ENCODE measurements around the gene PRDX6. TPM values are rescaled to one million over a fixed set of nuclear protein-coding genes. Genes with fewer than 3 reads are reported as not detected.

Gene PRDX6
- total and polyA plus RNA-seq, 2 donors (not counting 1 experiment from before 2014, with no cell fraction given) = 51.6 to 85.2 TPM

GRCh38 chr1:173507205-173507846, 30.2 kb downstream of the PRDX6 start:
- H3K4me3 ChIP-seq (ENCODE audit: control extremely low read depth in 1 of 5, extremely low read depth in 1 of 5, insufficient read depth in 1 of 5, low read depth in 2 of 5, low read length in 4 of 5) = no peak overlapping the region
- WGBS (ENCODE audit: insufficient coverage) = 97% methylated on average over 3 of the region's 3 CpGs
- Mint-ChIP-seq H3K27ac (no peak overlapping the region), H3K27me3 (no peaks in the 10 kb centered on the region), H3K4me3 (no peak overlapping the region), H3K4me1 (no peaks in the 10 kb centered on the region), H3K9me3 (ENCODE audit: insufficient read depth) (no peaks in the 10 kb centered on the region)
- DNase-seq (no peak), ATAC-seq (ENCODE audit: low read depth) (no peak)
- ChIA-PET CTCF (interaction anchor here (1.1 kb wide), 1 partner anchor 77 kb away, joined by 3 read pairs; no protein-coding TSS in a partner anchor), POLR2A (no interaction called here)
- no peaks in the 10 kb centered on the region for H3K36me3 ChIP-seq (replicated peaks in 1 of 2; ENCODE audit: control extremely low read depth in 1 of 2, control insufficient read depth in 1 of 2, extremely low read depth in 1 of 2, insufficient read depth in 2 of 2, low read length in 1 of 2)
- no peak overlapping the region for H3K4me2 ChIP-seq (replicated peaks; ENCODE audit: low read depth, low read length, poor library complexity, severe bottlenecking)
- no peak overlapping the region for H3K27ac ChIP-seq (ENCODE audit: low read length in 2 of 2)
- intact Hi-C loops (cut with micrococcal nuclease) = no loop called here
- H3K79me2 ChIP-seq (ENCODE audit: control insufficient read depth, insufficient read depth, low read length) = no peaks in the 10 kb centered on the region
- no peak overlapping the region for H3K9ac ChIP-seq (ENCODE audit: low read length)
- TF ChIP-seq CTCF (IDR thresholded peaks at IDR 0.05) (no peak), EZH2 (IDR thresholded peaks at IDR 0.05; ENCODE audit: borderline replicate concordance, insufficient read depth, low read depth, low read length, poor library complexity, severe bottlenecking) (no peak)
- no peaks in the 10 kb centered on the region for H4K20me1 ChIP-seq (ENCODE audit: control insufficient read depth, insufficient read depth, low read length, poor library complexity, severe bottlenecking)
- no peak overlapping the region for H2AFZ ChIP-seq (ENCODE audit: insufficient read depth, low read depth, low read length, poor library complexity, severe bottlenecking)
- no peaks in the 10 kb centered on the region for H3K4me1 ChIP-seq (ENCODE audit: control insufficient read depth in 2 of 2, insufficient read depth in 2 of 2, low read length in 2 of 2)
- H3K27me3 ChIP-seq (replicated peaks in 1 of 4; ENCODE audit: control extremely low read depth in 1 of 4, control insufficient read depth in 3 of 4, insufficient read depth in 4 of 4, low read length in 3 of 4) = no peaks in the 10 kb centered on the region
- no peaks in the 10 kb centered on the region for H3K9me3 ChIP-seq (ENCODE audit: control extremely low read depth in 1 of 3, control insufficient read depth in 2 of 3, insufficient read depth in 1 of 3, low read length in 2 of 3)

GRCh38 chr1:173507847-173508209, 30.7 kb downstream of the PRDX6 start:
- Histone ChIP-seq H3K79me2 (ENCODE audit: control insufficient read depth, insufficient read depth, low read length) (no peaks in the 10 kb centered on the region), H3K4me1 (ENCODE audit: control insufficient read depth in 2 of 2, insufficient read depth in 2 of 2, low read length in 2 of 2) (no peaks in the 10 kb centered on the region), H3K36me3 (replicated peaks in 1 of 2; ENCODE audit: control extremely low read depth in 1 of 2, control insufficient read depth in 1 of 2, extremely low read depth in 1 of 2, insufficient read depth in 2 of 2, low read length in 1 of 2) (no peaks in the 10 kb centered on the region), H4K20me1 (ENCODE audit: control insufficient read depth, insufficient read depth, low read length, poor library complexity, severe bottlenecking) (no peaks in the 10 kb centered on the region), H3K27ac (ENCODE audit: low read length in 2 of 2) (no peak overlapping the region), H3K4me3 (ENCODE audit: control extremely low read depth in 1 of 5, extremely low read depth in 1 of 5, insufficient read depth in 1 of 5, low read depth in 2 of 5, low read length in 4 of 5) (no peak overlapping the region), H3K27me3 (replicated peaks in 1 of 4; ENCODE audit: control extremely low read depth in 1 of 4, control insufficient read depth in 3 of 4, insufficient read depth in 4 of 4, low read length in 3 of 4) (no peaks in the 10 kb centered on the region), H3K4me2 (replicated peaks; ENCODE audit: low read depth, low read length, poor library complexity, severe bottlenecking) (no peak overlapping the region), H3K9me3 (ENCODE audit: control extremely low read depth in 1 of 3, control insufficient read depth in 2 of 3, insufficient read depth in 1 of 3, low read length in 2 of 3) (no peaks in the 10 kb centered on the region), H3K9ac (ENCODE audit: low read length) (no peak overlapping the region), H2AFZ (ENCODE audit: insufficient read depth, low read depth, low read length, poor library complexity, severe bottlenecking) (no peak overlapping the region)
- DNase-seq (no peak), ATAC-seq (ENCODE audit: low read depth) (no peak)
- H3K27ac Mint-ChIP-seq = no peak overlapping the region
- intact Hi-C loops (cut with micrococcal nuclease) = no loop called here
- no peak overlapping the region for H3K4me3 Mint-ChIP-seq
- H3K4me1 Mint-ChIP-seq = no peaks in the 10 kb centered on the region
- CTCF ChIA-PET = interaction anchor here (1.1 kb wide), 1 partner anchor 78 kb away, joined by 3 read pairs; no protein-coding TSS in a partner anchor
- H3K27me3 Mint-ChIP-seq = no peaks in the 10 kb centered on the region
- WGBS (ENCODE audit: insufficient coverage) = 90% methylated on average over 3 of the region's 3 CpGs
- no peaks in the 10 kb centered on the region for H3K9me3 Mint-ChIP-seq (ENCODE audit: insufficient read depth)
- TF ChIP-seq CTCF (IDR thresholded peaks at IDR 0.05) (no peak), EZH2 (IDR thresholded peaks at IDR 0.05; ENCODE audit: borderline replicate concordance, insufficient read depth, low read depth, low read length, poor library complexity, severe bottlenecking) (no peak)
- POLR2A ChIA-PET = no interaction called here
